Activated CD4-positive, CD25-positive, alpha-beta regulatory T cell treated with anti-CD3 and anti-CD28 coated beads, Interleukin-2, amount 50 U/mL, for 24 hours (primary cell): ENCODE measurements around the gene DSTN.

Source experiments
- ATAC-seq, 2 donors: fragments of 150-1000 bp; cut with Tn5 transposase; one replicate each; pipeline ENCODE4 v1.10.0; 2021; ENCODE audit warnings: mild to moderate bottlenecking in 1 of 2, moderate library complexity in 1 of 2

Gene DSTN

GRCh38 chr20:17613328-17614175 is 43.7 kb downstream of the DSTN start:
- no peak for ATAC-seq

- no peak for ATAC-seq
Measured at GRCh38 chr20:17614176-17614811, 44.4 kb downstream of the DSTN start.

GRCh38 chr20:17614812-17615644 is 45.2 kb downstream of the DSTN start:
- no peak for ATAC-seq

GRCh38 chr20:17615645-17616479 is 46.0 kb downstream of the DSTN start:
- ATAC-seq, result no peak

GRCh38 chr20:17616480-17617211 is 46.8 kb downstream of the DSTN start:
- ATAC-seq, result no peak

GRCh38 chr20:17617212-17617867 is 47.5 kb downstream of the DSTN start:
- ATAC-seq, result peak in 1 of 2 donors; percentile 41

GRCh38 chr20:17617868-17618672 is 48.2 kb downstream of the DSTN start:
- ATAC-seq, result no peak

- ATAC-seq, result no peak
Measured at GRCh38 chr20:17618673-17619013, 48.8 kb downstream of the DSTN start.

GRCh38 chr20:17619351-17620093 is 49.6 kb downstream of the DSTN start:
- no peak for ATAC-seq

- no peak for ATAC-seq
Measured at GRCh38 chr20:17620371-17621228, 50.7 kb downstream of the DSTN start.

- ATAC-seq, result no peak
Measured at GRCh38 chr20:17621229-17621968, 51.5 kb downstream of the DSTN start.

- no peak for ATAC-seq
Measured at GRCh38 chr20:17622086-17622850, 52.4 kb downstream of the DSTN start.

GRCh38 chr20:17622851-17623508 is 53.1 kb downstream of the DSTN start:
- ATAC-seq, result no peak

GRCh38 chr20:17624070-17624469 is 54.2 kb downstream of the DSTN start:
- no peak for ATAC-seq

- no peak for ATAC-seq
Measured at GRCh38 chr20:17624551-17625245, 54.8 kb downstream of the DSTN start.
